GM18502 (cell line): ENCODE data around the gene PLEKHA7.
A peak's percentile ranks its signal among the peaks of the same experiment; 100 is the strongest.

Experiments
- ATAC-seq: cut with Tn5 transposase; IDR thresholded peaks from one replicate; pipeline ENCODE4 v1.9.1; 2021; ENCODE audit warnings: mild to moderate bottlenecking; ENCODE audit not compliant: unreplicated experiment, poor library complexity

Gene PLEKHA7

DNA sequence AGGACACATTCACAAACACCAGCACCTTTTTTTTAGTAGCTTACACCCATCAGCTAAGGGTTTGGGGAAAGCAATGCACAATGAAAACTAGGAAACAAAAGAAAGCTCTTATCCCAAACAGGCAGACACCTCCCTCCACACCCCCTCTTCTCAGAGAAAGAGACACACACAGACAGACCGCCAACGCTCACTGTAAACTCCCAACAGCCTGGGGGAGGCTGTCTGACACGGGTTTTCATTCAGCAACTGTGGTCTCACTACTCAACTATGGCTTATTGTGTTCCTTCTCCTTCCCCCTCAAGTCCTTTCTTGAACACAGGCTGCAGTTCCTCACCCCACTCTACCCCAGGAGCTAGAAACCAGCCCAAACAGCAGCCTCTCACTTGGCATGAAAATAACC, 152.4 kb downstream of the PLEKHA7 start:
- no peak for ATAC-seq

- ATAC-seq: no peak
Measured at GRCh38 chr11:16860617-16861016, 153.6 kb downstream of the PLEKHA7 start.

- ATAC-seq: no peak
Measured at GRCh38 chr11:16859651-16860050, 154.6 kb downstream of the PLEKHA7 start.

DNA sequence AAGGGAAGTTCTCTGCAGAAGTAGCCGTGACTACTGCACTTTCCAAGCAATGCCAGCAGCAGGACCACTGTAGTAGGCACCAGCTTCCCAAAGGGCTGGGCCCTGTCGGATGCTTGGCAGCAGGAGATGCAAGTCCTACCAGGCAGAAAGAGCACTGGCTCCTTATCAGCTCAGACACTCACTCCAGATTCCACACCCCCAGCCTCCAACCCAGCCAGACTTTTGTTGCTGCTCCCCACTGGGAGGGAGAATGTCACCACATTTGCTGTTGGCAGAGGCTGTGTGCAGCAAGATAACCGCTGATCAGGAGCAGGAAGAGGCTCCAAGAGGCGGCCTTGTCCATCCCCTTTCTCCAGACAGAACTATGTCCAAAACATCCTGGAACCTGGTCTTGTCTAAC, 157.0 kb downstream of the PLEKHA7 start:
- no peak for ATAC-seq

- ATAC-seq: no peak
Measured at GRCh38 chr11:16856022-16856471, 158.2 kb downstream of the PLEKHA7 start.

- ATAC-seq: no peak
Measured at GRCh38 chr11:16854979-16855378, 159.2 kb downstream of the PLEKHA7 start.

GRCh38 chr11:16853859-16854258, 160.4 kb downstream of the PLEKHA7 start:
- ATAC-seq: no peak

GRCh38 chr11:16853266-16853665, 160.9 kb downstream of the PLEKHA7 start:
- no peak for ATAC-seq

GRCh38 chr11:16846305-16846704, 167.9 kb downstream of the PLEKHA7 start:
- ATAC-seq: no peak

GRCh38 chr11:16844268-16844771, 169.9 kb downstream of the PLEKHA7 start:
- ATAC-seq: no peak

- no peak for ATAC-seq
Measured at GRCh38 chr11:16843294-16843693, 170.9 kb downstream of the PLEKHA7 start.

DNA sequence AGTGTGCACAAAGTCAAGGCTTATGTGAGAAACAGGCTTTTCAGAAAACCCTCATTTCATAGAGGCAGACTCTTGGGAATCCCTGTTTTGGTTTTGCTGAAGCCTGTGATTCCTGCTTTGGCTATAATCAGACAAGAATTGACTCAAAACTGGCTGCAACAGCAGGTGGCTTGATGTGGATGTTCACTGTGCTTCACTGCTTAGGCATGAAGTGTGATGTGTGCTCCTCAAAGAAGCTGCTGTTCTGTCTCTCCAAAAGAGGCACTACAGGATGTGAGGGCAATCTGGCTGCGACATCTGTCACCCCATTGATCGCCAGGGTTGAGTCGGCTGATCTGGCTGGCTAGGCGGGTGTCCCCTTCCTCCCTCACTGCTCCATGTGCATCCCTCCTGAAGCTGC, 172.2 kb downstream of the PLEKHA7 start:
- ATAC-seq: peak; percentile 96

DNA sequence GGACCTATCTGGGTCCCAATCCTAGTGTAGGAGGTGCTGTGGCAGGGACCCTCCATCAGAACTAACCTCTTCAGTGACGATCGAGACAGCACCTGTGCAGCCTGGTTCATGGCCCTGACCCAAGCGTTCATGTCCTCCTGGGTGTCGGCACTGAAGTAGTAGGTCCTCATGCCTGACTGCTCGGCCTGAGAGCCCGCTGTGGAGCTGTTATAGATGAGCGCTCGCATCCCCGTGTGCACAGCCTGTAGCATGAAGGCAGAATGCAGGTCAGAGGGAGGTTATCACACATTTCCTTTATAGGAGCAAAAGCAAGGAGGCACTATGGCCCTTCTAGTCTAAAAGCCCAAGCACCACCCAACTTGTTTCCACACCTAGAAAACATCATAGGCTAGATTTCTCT, 172.7 kb downstream of the PLEKHA7 start:
- ATAC-seq: peak; percentile 41

GRCh38 chr11:16840951-16841350, 173.3 kb downstream of the PLEKHA7 start:
- ATAC-seq: no peak

DNA sequence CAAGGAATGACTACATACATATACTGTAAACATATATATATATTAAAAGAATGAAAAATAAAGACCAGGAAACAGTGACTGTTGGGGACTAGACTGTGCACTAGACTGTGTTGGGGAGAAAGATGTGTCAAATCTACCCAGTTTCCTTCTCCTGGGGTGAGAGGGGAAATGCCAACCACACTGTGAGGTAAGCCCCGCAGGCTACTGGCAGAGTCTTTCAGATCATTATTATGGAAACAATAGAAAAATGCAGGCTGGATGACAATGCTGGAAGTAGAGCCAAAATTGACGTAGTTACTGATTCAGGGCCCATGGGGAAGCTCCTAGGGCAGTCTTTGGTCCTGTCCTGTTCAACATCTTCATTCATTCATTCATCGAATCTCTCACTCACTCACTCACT, 174.4 kb downstream of the PLEKHA7 start:
- ATAC-seq: no peak

- ATAC-seq: no peak
Measured at GRCh38 chr11:16834384-16834783, 179.8 kb downstream of the PLEKHA7 start.

DNA sequence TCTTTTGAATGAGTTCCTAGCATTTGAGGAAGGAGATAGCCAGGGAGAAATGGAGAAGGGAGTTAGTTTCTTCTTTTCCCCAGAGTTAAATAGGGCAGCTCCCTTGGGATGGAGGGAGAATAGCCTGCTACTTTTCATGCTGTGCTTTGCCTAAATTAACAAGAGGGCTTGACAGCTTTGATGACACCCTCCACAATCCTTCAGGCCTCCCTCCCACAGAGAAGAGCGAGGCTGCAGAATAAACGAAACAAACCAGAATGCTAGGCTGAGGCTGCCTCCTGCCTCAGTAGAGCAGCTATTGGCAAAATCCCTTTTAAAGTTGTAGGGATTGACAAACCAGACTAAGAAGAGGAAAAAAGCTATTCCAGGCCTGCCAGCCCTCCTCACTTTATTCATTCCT, 181.2 kb downstream of the PLEKHA7 start:
- no peak for ATAC-seq

DNA sequence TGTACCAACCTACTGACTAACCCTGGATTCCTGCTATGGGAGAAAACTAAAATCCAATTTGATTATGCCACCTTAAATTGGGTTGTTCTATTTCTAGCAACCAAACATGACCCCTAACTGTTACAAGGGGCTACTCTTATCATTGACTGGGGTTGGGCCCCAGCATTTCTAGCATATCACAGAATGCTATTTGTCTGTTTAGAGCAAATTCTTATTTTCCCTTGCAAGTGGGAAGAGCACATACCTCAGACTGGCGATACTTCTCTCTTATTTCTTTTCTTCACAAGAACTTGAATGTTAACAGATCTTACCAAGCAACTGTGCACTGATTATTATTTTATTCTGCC, 182.0 kb downstream of the PLEKHA7 start:
- no peak for ATAC-seq

- no peak for ATAC-seq
Measured at GRCh38 chr11:16831316-16832192, 182.7 kb downstream of the PLEKHA7 start.

DNA sequence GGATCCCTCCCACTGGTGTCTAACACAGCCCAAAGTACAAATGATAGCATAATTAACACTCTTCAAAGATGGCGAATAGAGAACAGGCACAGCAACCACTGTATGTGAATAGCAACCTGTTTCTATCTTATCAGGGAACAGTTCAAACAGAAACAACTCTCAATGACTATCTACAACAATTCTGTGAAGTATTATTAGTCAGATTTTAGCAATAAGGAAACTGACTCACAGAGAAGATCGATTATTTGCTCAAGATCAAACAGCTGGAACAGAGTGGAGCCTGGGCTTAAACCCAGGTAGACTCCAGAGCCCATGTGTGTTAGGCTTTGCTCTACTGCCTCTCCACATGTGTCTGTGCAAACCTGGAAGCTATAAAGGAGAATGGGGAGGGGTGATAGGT, 187.1 kb downstream of the PLEKHA7 start:
- ATAC-seq: no peak

DNA sequence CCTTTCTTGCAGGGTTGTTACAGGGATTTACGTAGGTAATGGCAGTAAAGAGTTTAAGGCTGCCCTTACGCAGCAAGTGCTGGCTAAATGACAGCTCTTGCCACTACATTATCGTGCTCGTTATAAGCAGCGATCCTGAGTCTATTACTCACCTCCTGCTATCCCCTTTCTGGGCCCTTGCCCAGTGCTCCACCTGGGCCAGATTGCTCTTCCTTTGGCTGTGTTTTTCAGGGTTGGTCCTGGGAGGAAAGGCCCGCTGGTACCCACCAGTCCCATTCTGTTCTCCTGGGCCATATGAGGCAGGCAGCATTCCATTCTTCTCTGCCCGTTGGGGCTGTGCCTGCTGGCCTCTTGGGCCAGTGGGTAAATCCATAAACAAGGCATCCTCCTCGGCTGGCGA, 188.2 kb downstream of the PLEKHA7 start:
- ATAC-seq: no peak

DNA sequence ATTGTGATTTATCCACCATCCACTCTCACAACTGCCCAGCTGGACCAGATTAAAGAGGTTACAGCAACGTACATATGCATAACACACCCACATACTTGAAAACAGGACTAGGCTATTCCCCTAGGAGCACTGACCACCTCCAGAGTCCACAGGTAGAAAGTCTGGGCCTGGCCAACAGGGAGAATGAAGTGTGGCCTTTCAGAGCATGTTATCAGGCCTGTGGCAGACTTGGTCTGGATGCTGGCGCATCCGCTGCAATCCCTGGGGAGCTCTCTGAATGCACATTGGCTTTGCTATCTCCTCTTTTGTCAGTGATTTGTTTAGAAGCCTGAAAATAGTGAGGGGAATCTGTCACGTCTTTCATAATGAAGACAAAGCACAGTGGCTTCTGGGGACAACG, 189.1 kb downstream of the PLEKHA7 start:
- no peak for ATAC-seq
